H9 (cell line): ENCODE results near the gene ASPHD1. TPM values are rescaled to one million over a fixed set of nuclear protein-coding genes. Genes with fewer than 3 reads are reported as not detected.
A peak's percentile ranks its signal among the peaks of the same experiment; 100 is the strongest.

Experiments used
- DNase-seq: peaks from one replicate; pipeline ENCODE4 v3.0.0-alpha.2; 2017
- H2AFZ ChIP-seq: one replicate; pipeline ENCODE4 v1.6.1; 2013; ENCODE audit warnings: mild to moderate bottlenecking, low read length, control low read depth, moderate library complexity
- H2AK5ac ChIP-seq: 2 replicates; pipeline ENCODE4 v1.6.1; 2013; ENCODE audit warnings: low read length, control low read depth, mixed read lengths; ENCODE audit not compliant: insufficient read length
- H2BK120ac ChIP-seq: one replicate; pipeline ENCODE4 v1.6.1; 2013; ENCODE audit warnings: low read depth, mild to moderate bottlenecking, low read length, control low read depth, inconsistent platforms; ENCODE audit not compliant: poor library complexity, severe bottlenecking
- H2BK12ac ChIP-seq: 2 replicates; pipeline ENCODE4 v1.6.1; 2013; ENCODE audit warnings: low read length, control low read depth, mixed read lengths, low read depth; ENCODE audit not compliant: insufficient read length
- H2BK15ac ChIP-seq: 2 replicates; pipeline ENCODE4 v1.6.1; 2013; ENCODE audit warnings: low read depth, low read length, control low read depth
- H2BK20ac ChIP-seq: one replicate; pipeline ENCODE4 v1.6.1; 2013; ENCODE audit warnings: low read depth, mild to moderate bottlenecking, low read length, control low read depth, inconsistent platforms; ENCODE audit not compliant: poor library complexity, severe bottlenecking
- H2BK5ac ChIP-seq: 2 replicates; pipeline ENCODE4 v1.6.1; 2013; ENCODE audit warnings: low read length, control low read depth, mixed read lengths; ENCODE audit not compliant: insufficient read length
- H3K14ac ChIP-seq: 2 replicates; pipeline ENCODE4 v1.6.1; 2013; ENCODE audit warnings: low read length, control low read depth; ENCODE audit not compliant: insufficient read depth
- H3K18ac ChIP-seq: 2 replicates; pipeline ENCODE4 v1.6.1; 2013; ENCODE audit warnings: low read depth, mild to moderate bottlenecking, mixed read lengths, low read length, control low read depth; ENCODE audit not compliant: insufficient read length
- H3K23ac ChIP-seq: 2 replicates; pipeline ENCODE4 v1.6.1; 2013; ENCODE audit warnings: low read length, control low read depth, mixed read lengths, low read depth; ENCODE audit not compliant: insufficient read length
- H3K23me2 ChIP-seq: 2 replicates; pipeline ENCODE4 v1.6.1; 2013; ENCODE audit warnings: low read depth, mild to moderate bottlenecking, mixed read lengths, low read length, control low read depth; ENCODE audit not compliant: insufficient read length, poor library complexity, severe bottlenecking
- H3K27ac ChIP-seq: 2 replicates; pipeline ENCODE4 v1.5.1; 2013; ENCODE audit warnings: low read length, control low read depth, mixed read lengths, low read depth; ENCODE audit not compliant: insufficient read length
- H3K27me3 ChIP-seq: 2 replicates; pipeline ENCODE4 v1.6.1; 2013; ENCODE audit warnings: low read length, control low read depth, inconsistent platforms; ENCODE audit not compliant: insufficient read depth
- H3K4ac ChIP-seq: 2 replicates; pipeline ENCODE4 v1.6.1; 2013; ENCODE audit warnings: low read depth, mild to moderate bottlenecking, control low read depth, inconsistent platforms, low read length, moderate library complexity
- H3K4me1 ChIP-seq: 2 replicates; pipeline ENCODE4 v1.6.1; 2013; ENCODE audit warnings: low read length, control low read depth, inconsistent platforms; ENCODE audit not compliant: insufficient read depth
- H3K4me2 ChIP-seq: 2 replicates; pipeline ENCODE4 v1.6.1; 2013; ENCODE audit warnings: low read length, control low read depth, mixed read lengths; ENCODE audit not compliant: insufficient read length, insufficient read depth
- H3K56ac ChIP-seq: 2 replicates; pipeline ENCODE4 v1.6.1; 2013; ENCODE audit warnings: low read depth, mild to moderate bottlenecking, mixed read lengths, low read length, control low read depth; ENCODE audit not compliant: insufficient read length
- H3K79me1 ChIP-seq: 2 replicates; pipeline ENCODE4 v1.6.1; 2013; ENCODE audit warnings: low read depth, mild to moderate bottlenecking, moderate library complexity, low read length, control low read depth, inconsistent platforms; ENCODE audit not compliant: insufficient read depth, poor library complexity, severe bottlenecking
- H3K79me2 ChIP-seq: 2 replicates; pipeline ENCODE4 v1.6.1; 2013; ENCODE audit warnings: low read length, control low read depth, inconsistent platforms; ENCODE audit not compliant: insufficient read depth
- H3K9ac ChIP-seq: 2 replicates; pipeline ENCODE4 v1.6.1; 2013; ENCODE audit warnings: low read length, control low read depth, mixed read lengths; ENCODE audit not compliant: insufficient read length; ENCODE audit errors: extremely low read depth
- H3K9me3 ChIP-seq: one replicate; pipeline ENCODE4 v1.6.1; 2013; ENCODE audit warnings: low read depth, low read length, inconsistent platforms; ENCODE audit not compliant: control insufficient read depth
- H3T11ph ChIP-seq: one replicate; pipeline ENCODE4 v1.6.1; 2013; ENCODE audit warnings: mild to moderate bottlenecking, low read length, control low read depth, inconsistent platforms
- H4K20me1 ChIP-seq: one replicate; pipeline ENCODE4 v1.6.1; 2013; ENCODE audit not compliant: control insufficient read depth, insufficient read length, insufficient read depth
- H4K5ac ChIP-seq: 2 replicates; pipeline ENCODE4 v1.6.1; 2013; ENCODE audit warnings: low read depth, mild to moderate bottlenecking, mixed read lengths, low read length, control low read depth; ENCODE audit not compliant: insufficient read length
- H4K8ac ChIP-seq: replicated peaks from 2 replicates; pipeline ENCODE4 v1.6.1; 2013; ENCODE audit warnings: low read length, control low read depth, mixed read lengths, low read depth; ENCODE audit not compliant: insufficient read length
- H4K91ac ChIP-seq: 2 replicates; pipeline ENCODE4 v1.6.1; 2013; ENCODE audit warnings: low read depth, mild to moderate bottlenecking, moderate library complexity, mixed read lengths, low read length, control low read depth; ENCODE audit not compliant: insufficient read length
- H3K27ac Mint-ChIP-seq, 3 experiments: 2 replicates in 2 of 3; 3 replicates in 1 of 3; pipeline ENCODE4 v1.8.0; 2020 to 2021; ENCODE audit warnings: mixed read lengths in 3 of 3, mild to moderate bottlenecking in 1 of 3, moderate library complexity in 1 of 3
- H3K27me3 Mint-ChIP-seq: 2 replicates; pipeline ENCODE4 v1.8.0; 2021; ENCODE audit warnings: low read depth, mild to moderate bottlenecking, moderate library complexity, mixed read lengths
- H3K36me3 Mint-ChIP-seq, 3 experiments: 2 replicates in 2 of 3; 3 replicates in 1 of 3; pipeline ENCODE4 v1.8.0; 2020 to 2021; ENCODE audit warnings: low read depth in 3 of 3, mixed read lengths in 3 of 3; ENCODE audit not compliant: insufficient read depth in 1 of 3
- H3K4me1 Mint-ChIP-seq, 2 experiments: 2 replicates each; pipeline ENCODE4 v1.8.0; 2020; ENCODE audit warnings: mixed read lengths in 2 of 2
- H3K4me3 Mint-ChIP-seq, 2 experiments: 2 replicates in 1 of 2; 3 replicates in 1 of 2; pipeline ENCODE4 v1.8.0; 2020 to 2021; ENCODE audit warnings: mild to moderate bottlenecking in 2 of 2, mixed read lengths in 2 of 2, moderate library complexity in 1 of 2
- H3K9me3 Mint-ChIP-seq, 2 experiments: 2 replicates in 1 of 2; 3 replicates in 1 of 2; pipeline ENCODE4 v1.8.0; 2020; ENCODE audit warnings: mild to moderate bottlenecking in 2 of 2, mixed read lengths in 2 of 2, moderate library complexity in 1 of 2
- CTCF ChIP-seq: fragments of 200-600 bp; sonication (generic); conservative IDR thresholded peaks from 3 replicates; pipeline ENCODE4 v1.8.0; 2021; ENCODE audit warnings: antibody characterized with exemption, mild to moderate bottlenecking
- WGBS: extraction: QIAGEN DNeasy Blood & Tissue Kit; methylation state at CpG from one replicate; pipeline ENCODE4 v1.1.7; 2013; ENCODE audit warnings: missing lambda C conversion rate, low lambda C conversion rate, mixed read lengths; ENCODE audit not compliant: insufficient read length; ENCODE audit errors: extremely low coverage; 5-methylcytosine and 5-hydroxymethylcytosine counted together
- total RNA-seq: library from RNA; stranded (reverse); gene quantifications from 2 replicates; pipeline ENCODE4 v1.2.1, GENCODE V29; 2021

ASPHD1 gene
- total RNA-seq, 1 experiment from 2014 or later = 16.7 TPM

DNA sequence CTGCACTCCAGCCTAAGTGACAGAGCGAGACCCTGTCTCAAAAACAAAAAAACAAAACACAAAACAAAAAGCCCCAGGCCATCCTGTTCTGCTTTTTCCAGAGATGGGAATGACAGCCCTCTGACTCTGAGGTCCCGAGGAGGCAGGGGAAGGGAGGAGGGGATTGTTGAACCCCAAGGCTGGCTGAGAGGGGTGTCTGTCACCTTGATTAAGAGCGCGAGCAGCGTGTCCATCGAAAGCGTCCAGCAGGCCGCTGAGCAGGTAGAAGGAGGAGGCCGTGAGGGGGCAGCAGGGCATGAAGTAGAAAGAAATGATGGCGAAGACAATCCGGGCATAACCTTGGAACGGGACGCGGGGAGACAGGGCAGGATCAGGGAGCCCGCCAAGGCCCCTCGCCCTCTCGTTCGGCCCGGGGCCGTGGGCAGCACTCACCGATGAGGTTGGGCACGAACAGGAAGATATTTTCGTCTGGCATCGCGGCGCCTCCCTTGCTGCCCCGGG lies 37.9 kb upstream of the ASPHD1 start:
- Histone ChIP-seq H3K79me2 (no peaks in the 10 kb centered on the region), H3K23ac (no peak overlapping the region), H3K4me2 (peak overlapping the region; percentile 91), H2BK20ac (no peak overlapping the region), H3K56ac (no peak overlapping the region), H2BK120ac (no peak overlapping the region), H3T11ph (no peak overlapping the region), H3K23me2 (peaks cover 9% of the 10 kb centered on the region), H3K27me3 (no peaks in the 10 kb centered on the region), H4K8ac (no peak overlapping the region), H2BK5ac (no peak overlapping the region), H2AFZ (no peak overlapping the region), H4K5ac (no peak overlapping the region), H3K4ac (no peak overlapping the region), H2BK15ac (no peak overlapping the region), H4K20me1 (no peaks in the 10 kb centered on the region), H4K91ac (no peak overlapping the region), H2BK12ac (no peak overlapping the region), H2AK5ac (no peak overlapping the region), H3K18ac (no peak overlapping the region), H3K14ac (peak overlapping the region; percentile 73), H3K79me1 (peaks cover 8% of the 10 kb centered on the region), H3K9me3 (no peaks in the 10 kb centered on the region), H3K4me1 (no peaks in the 10 kb centered on the region; the same call in 1 of the 2 replicates), H3K9ac (peak overlapping the region; percentile 68), H3K27ac (no peak overlapping the region)
- peak overlapping the region in 2 of 3 experiments; percentile 76 to 78; a peak in 4 of 7 replicates for H3K27ac Mint-ChIP-seq
- peaks cover 17 to 33% (median 31%) of the 10 kb centered on the region in 3 experiments; a peak in 6 of 7 replicates for H3K36me3 Mint-ChIP-seq
- no CpG with 5 or more reads among the region's 27 CpGs for WGBS
- no peak for TF ChIP-seq CTCF
- H3K4me1 Mint-ChIP-seq = peaks cover 9 to 14% of the 10 kb centered on the region in 2 experiments
- peaks cover 2% of the 10 kb centered on the region for H3K27me3 Mint-ChIP-seq
- H3K4me3 Mint-ChIP-seq = peak overlapping the region; percentile 97 to 99
- DNase-seq = no peak
- H3K9me3 Mint-ChIP-seq = no peaks in the 10 kb centered on the region
